ENCODE data around the gene C1orf232. TPM values are rescaled to one million over a fixed set of nuclear protein-coding genes. Genes with fewer than 3 reads are reported as not detected.

The C1orf232 gene
- total RNA-seq, 1 experiment from 2014 or later = not detected

DNA sequence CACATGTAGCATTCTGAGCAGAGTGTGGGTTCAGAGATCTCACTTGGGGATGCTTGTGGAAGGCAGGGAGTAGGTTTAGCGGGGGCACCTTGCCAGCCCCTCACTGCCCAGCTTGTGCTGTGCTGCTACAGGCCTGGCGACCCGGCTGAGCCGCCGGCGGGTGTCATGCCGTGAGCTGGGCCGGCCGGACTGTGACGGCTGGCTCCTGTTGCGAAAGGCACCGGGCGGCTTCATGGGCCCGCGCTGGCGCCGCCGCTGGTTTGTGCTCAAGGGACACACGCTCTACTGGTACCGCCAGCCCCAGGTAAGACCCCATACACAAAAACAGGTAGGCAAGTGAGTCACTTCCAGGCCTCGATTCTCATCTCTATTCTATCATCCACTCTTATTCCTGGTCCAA lies 16.1 kb upstream of the C1orf232 start:
- H3K9me3 ChIP-seq = no peaks in the 10 kb centered on the region
- H3K27me3 ChIP-seq = no peaks in the 10 kb centered on the region
- H3K36me3 ChIP-seq = no peaks in the 10 kb centered on the region
- no peak for DNase-seq
- no peak overlapping the region for H3K4me3 ChIP-seq

- Histone ChIP-seq H3K27me3 (no peaks in the 10 kb centered on the region), H3K9me3 (no peaks in the 10 kb centered on the region), H3K36me3 (no peaks in the 10 kb centered on the region), H3K4me3 (no peak overlapping the region)
- no peak for DNase-seq
Measured at GRCh38 chr1:26184086-26184485, 15.3 kb upstream of the C1orf232 start.

DNA sequence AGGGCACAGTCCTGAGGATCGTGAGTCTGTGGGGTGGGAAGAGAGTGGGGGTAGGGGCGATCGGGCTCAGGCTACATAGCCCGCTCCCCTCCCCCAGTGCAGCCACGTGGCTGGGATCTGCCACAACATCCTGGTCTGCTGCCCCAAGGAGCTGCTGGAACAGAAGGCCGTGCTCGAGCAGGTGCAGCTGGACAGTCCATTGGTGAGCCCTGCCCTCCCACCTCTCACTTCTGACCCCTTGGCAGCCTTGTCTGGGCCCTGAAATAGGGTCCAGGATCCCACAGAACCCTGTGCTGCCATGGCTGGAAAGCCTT lies 13.6 kb upstream of the C1orf232 start:
- Histone ChIP-seq H3K4me3 (no peak overlapping the region), H3K27me3 (no peaks in the 10 kb centered on the region), H3K36me3 (no peaks in the 10 kb centered on the region), H3K9me3 (no peaks in the 10 kb centered on the region)
- DNase-seq = no peak

GRCh38 chr1:26181586-26182382 lies 13.0 kb upstream of the C1orf232 start:
- Histone ChIP-seq H3K9me3 (no peaks in the 10 kb centered on the region), H3K4me3 (no peak overlapping the region), H3K27me3 (no peaks in the 10 kb centered on the region), H3K36me3 (no peaks in the 10 kb centered on the region)
- DNase-seq = peak; percentile 63

DNA sequence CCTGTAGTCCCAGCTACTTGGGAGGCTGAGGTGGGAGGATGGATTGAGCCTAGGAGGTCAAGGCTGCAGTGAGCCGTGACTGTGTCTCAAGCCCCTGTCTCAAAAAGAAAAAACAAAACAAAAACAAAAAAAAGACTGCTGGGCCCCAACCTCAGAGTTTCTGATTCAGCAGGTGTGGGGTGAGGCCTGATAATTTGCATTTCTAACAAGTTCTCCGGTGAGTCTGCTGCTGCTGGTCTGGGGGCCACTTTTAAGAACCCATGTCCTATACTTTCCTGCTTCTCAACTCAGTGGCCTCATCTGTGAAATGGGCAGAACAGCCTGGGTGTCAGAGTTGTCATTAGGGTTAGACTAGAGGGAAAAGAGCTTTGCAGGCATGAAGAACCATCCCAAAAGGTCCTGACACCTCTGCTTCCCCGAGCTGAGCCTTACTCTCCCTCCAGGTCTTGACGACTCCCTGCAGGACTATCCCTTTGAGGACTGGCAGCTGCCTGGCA lies 11.3 kb upstream of the C1orf232 start:
- Histone ChIP-seq H3K4me3 (no peak overlapping the region), H3K36me3 (no peaks in the 10 kb centered on the region), H3K27me3 (no peaks in the 10 kb centered on the region), H3K9me3 (no peaks in the 10 kb centered on the region)
- DNase-seq = no peak

DNA sequence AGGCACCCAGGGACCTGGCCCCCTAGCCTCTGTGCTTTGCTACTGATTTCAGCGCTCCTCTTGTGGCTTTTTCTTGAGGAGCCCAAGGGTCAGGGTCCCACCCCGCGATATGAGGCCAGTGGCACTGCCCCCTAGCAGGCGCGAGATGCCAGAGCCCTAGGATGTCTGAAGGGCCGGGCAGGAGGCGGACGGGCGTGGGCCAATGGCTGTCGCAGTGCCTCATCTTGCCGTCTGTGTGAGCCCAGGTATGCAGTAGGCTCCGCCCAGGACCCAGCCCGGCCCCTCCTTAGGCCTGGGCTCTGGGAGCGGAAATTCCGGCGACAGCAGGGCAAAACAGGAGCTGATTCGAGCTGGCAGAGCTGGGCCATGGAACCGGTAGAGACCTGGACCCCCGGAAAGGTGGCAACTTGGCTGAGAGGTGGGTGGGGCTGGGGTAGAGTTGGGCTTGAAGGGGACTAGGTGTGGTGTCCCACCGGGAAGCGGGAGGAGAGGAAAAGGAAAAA lies 8.5 kb upstream of the C1orf232 start, which contains the start of gene CNKSR1:
Gene CNKSR1 (plus strand): TSS at position 310 of the 503 bp plus-strand sequence. CDS start 57 bp downstream, at position 367.
- DNase-seq = no peak
- no peaks in the 10 kb centered on the region for H3K9me3 ChIP-seq
- no peak within 1 kb of the TSS for H3K4me3 ChIP-seq
- no peaks in the 10 kb centered on the region for H3K27me3 ChIP-seq
- no peaks in the 10 kb centered on the region for H3K36me3 ChIP-seq

- no peaks in the 10 kb centered on the region for H3K27me3 ChIP-seq
- H3K4me3 ChIP-seq = no peak overlapping the region
- DNase-seq = no peak
- H3K9me3 ChIP-seq = no peaks in the 10 kb centered on the region
- peaks cover 8% of the 10 kb centered on the region for H3K36me3 ChIP-seq
Measured at GRCh38 chr1:26175346-26175745, 6.6 kb upstream of the C1orf232 start.

DNA sequence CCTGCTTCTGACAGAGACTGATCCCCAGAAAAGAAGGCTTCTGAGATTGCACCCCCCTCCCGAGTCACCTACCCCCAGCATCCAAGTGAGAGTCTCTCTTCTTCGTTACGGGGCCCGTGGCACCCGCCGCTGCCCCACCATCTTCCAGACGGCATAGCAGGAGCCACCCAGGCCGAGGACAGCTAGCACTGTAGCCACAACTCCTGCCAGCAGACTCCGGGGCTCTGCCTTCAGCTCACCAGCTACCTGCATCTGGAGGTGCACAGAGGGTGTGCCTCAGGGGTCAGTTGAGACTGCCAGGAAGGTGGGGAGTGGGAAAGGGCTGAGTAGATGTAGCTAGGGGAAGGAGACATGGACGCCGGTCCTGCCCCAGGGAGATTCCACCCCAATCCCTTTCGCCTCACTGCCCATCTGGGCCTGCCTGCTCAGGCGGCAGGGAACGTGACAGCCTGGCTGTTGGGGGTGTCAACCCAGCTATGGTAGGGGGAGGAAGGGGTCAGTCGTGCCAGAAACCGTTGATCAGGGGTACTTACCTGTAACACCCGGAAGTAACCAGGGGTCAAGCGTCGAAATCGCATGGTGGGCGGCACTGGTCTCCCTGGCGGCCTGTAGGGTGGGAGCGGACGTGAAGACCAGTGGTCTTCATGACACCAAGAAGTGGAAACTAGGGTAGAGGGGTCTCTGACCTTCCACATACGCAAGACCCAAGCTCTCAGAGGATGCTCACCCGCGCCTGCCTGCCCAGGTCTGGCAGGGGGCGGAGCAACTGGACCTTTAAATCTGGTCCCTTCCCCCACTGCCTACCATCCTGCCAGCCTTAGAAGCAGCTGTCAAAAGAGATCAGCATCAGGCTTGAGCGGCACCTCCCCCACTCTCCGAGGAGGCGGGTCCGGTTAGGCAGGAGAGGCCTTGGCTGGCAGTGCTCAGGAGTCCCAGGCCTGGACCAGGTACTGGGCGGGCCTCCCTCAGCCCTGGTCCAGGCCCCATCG lies 2.6 kb upstream of the C1orf232 start, which contains the start of gene ZNF593OS:
Gene ZNF593OS (minus strand): TSS at position 749 of the 989 bp plus-strand sequence. CDS start 171 bp downstream, at position 578.
- peak within 1 kb of the TSS; percentile 95 for H3K4me3 ChIP-seq
- H3K9me3 ChIP-seq = no peaks in the 10 kb centered on the region
- peaks cover 8% of the 10 kb centered on the region for H3K36me3 ChIP-seq
- H3K27me3 ChIP-seq = no peaks in the 10 kb centered on the region
- DNase-seq = no peak

DNA sequence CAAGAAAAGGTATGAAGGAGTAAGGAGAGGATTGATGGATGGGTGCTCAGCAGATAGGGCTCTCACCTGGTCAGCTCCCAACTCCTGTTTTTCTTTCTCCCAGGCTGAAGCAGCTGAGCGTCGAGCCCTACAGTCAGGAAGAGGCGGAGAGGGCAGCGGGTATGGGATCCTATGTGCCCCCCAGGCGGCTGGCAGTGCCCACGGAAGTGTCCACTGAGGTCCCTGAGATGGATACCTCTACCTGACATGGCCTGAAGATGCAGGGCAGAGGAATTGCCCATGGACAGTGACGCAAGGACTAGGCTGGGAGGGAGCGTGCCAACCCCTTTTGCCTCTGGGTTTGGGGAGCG lies 1.7 kb upstream of the C1orf232 start:
- peaks cover 8% of the 10 kb centered on the region for H3K36me3 ChIP-seq
- H3K4me3 ChIP-seq = peak overlapping the region; percentile 95
- no peak for DNase-seq
- no peaks in the 10 kb centered on the region for H3K9me3 ChIP-seq
- no peaks in the 10 kb centered on the region for H3K27me3 ChIP-seq

- Histone ChIP-seq H3K36me3 (peaks cover 8% of the 10 kb centered on the region), H3K27me3 (no peaks in the 10 kb centered on the region), H3K4me3 (peak within 1 kb of the TSS; percentile 95), H3K9me3 (no peaks in the 10 kb centered on the region)
- peak; percentile 93 for DNase-seq
Measured at GRCh38 chr1:26169669-26170471, 1.1 kb upstream of the C1orf232 start, which contains the start of gene ZNF593. TSS of gene ZNF593 (plus strand) at chr1:26169908. CDS start at chr1:26169984, 76 bp downstream.

- no peak for DNase-seq
Measured at GRCh38 chr1:26169198-26169554, 413 bp upstream of the C1orf232 start.

DNA sequence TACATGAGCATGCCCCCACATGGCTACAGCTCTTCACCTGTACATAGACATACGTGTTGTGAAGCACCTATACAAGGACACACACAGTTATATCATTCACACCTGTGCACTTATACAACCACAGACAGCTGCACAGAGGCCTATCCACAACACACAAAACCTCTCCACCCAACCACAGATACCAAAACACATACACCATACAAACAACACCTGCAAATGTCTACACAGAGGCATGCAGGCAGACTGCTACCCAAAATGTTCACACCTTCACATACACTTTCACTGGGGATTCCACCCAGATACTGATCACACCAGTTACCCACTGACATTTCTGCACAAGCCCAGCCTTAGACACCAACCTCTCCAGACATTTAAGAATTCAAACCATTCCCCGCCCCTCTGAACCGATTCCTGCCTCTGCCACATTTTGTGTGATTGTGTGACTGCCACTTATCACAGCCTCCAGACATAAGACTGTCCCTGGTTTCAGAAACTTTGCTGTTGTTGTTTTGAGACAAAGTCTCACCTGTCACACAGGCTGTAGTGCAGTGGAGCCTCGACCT lies 2.0 kb downstream of the C1orf232 start:
- H3K9me3 ChIP-seq = no peaks in the 10 kb centered on the region
- no peaks in the 10 kb centered on the region for H3K27me3 ChIP-seq
- DNase-seq = no peak
- H3K36me3 ChIP-seq = peaks cover 8% of the 10 kb centered on the region
- no peak overlapping the region for H3K4me3 ChIP-seq

More at GRCh38 chr1:26169198-26169554, 413 bp upstream of the C1orf232 start:
- H3K9me3 ChIP-seq = no peaks in the 10 kb centered on the region
- peak overlapping the region; percentile 95 for H3K4me3 ChIP-seq
- H3K36me3 ChIP-seq = peaks cover 8% of the 10 kb centered on the region
- H3K27me3 ChIP-seq = no peaks in the 10 kb centered on the region

GRCh38 chr1:26164861-26165842 lies 3.6 kb downstream of the C1orf232 start:
- no peak overlapping the region for H3K4me3 ChIP-seq
- H3K27me3 ChIP-seq = no peaks in the 10 kb centered on the region
- no peaks in the 10 kb centered on the region for H3K9me3 ChIP-seq
- no peak for DNase-seq
- H3K36me3 ChIP-seq = no peaks in the 10 kb centered on the region

GRCh38 chr1:26164036-26164860 lies 4.5 kb downstream of the C1orf232 start:
- Histone ChIP-seq H3K27me3 (no peaks in the 10 kb centered on the region), H3K4me3 (no peak overlapping the region), H3K36me3 (no peaks in the 10 kb centered on the region), H3K9me3 (no peaks in the 10 kb centered on the region)
- DNase-seq = peak; percentile 34

All from MG63 (cell line).